Hepatocyte (in vitro differentiated cells): ENCODE results near the gene POU2F1.

Source experiments
- EZH2 ChIP-seq: fragments of 200-600 bp; sonication (generic); IDR thresholded peaks from 2 replicates; pipeline ENCODE4 v1.6.1; 2016; ENCODE audit warnings: antibody characterized with exemption, mild to moderate bottlenecking, borderline replicate concordance
- EZH2phosphoT487 ChIP-seq: fragments of 200-600 bp; sonication (generic); IDR thresholded peaks from one replicate; pipeline ENCODE4 v1.6.1; 2018; ENCODE audit warnings: antibody characterized with exemption, mild to moderate bottlenecking, low read depth, moderate library complexity; ENCODE audit not compliant: unreplicated experiment, severe bottlenecking
- TF ChIP-seq, protein P1 (sequence below): fragments of 200-600 bp; sonication (generic); IDR thresholded peaks from 2 replicates; pipeline ENCODE4 v1.5.1; 2016; ENCODE audit warnings: antibody characterized with exemption, mild to moderate bottlenecking; ENCODE audit not compliant: poor library complexity

GRCh38 chr1:167231873-167232450, 11.3 kb downstream of the POU2F1 start:
- TF ChIP-seq, protein P1, sequence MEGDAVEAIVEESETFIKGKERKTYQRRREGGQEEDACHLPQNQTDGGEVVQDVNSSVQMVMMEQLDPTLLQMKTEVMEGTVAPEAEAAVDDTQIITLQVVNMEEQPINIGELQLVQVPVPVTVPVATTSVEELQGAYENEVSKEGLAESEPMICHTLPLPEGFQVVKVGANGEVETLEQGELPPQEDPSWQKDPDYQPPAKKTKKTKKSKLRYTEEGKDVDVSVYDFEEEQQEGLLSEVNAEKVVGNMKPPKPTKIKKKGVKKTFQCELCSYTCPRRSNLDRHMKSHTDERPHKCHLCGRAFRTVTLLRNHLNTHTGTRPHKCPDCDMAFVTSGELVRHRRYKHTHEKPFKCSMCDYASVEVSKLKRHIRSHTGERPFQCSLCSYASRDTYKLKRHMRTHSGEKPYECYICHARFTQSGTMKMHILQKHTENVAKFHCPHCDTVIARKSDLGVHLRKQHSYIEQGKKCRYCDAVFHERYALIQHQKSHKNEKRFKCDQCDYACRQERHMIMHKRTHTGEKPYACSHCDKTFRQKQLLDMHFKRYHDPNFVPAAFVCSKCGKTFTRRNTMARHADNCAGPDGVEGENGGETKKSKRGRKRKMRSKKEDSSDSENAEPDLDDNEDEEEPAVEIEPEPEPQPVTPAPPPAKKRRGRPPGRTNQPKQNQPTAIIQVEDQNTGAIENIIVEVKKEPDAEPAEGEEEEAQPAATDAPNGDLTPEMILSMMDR: no peak
- TF ChIP-seq EZH2 (no peak), EZH2phosphoT487 (no peak)
